Midbrain (tissue), 1 donor: ENCODE data around the gene EPB41L2.
"Not testable (repeated sequence)": the region's sequence is repeated elsewhere in the genome, so short reads cannot be mapped to it uniquely, and the experiment has no call there.

Source experiments
- DNase-seq: peaks from one replicate; lab custom pipeline; 2025; lab: John Stamatoyannopoulos, UW

EPB41L2 gene

GRCh38 chr6:131063028-131063763 lies at the start of gene EPB41L2:
EPB41L2 (minus strand) TSS chr6:131063245; CDS start chr6:130956485, 106,760 bp downstream.
- DNase-seq: peak; percentile 92

GRCh38 chr6:131112249-131112648 lies 49.2 kb upstream of the EPB41L2 start:
- no peak for DNase-seq

GRCh38 chr6:131107151-131107550 lies 44.1 kb upstream of the EPB41L2 start:
- no peak for DNase-seq

GRCh38 chr6:131103901-131104300 lies 40.9 kb upstream of the EPB41L2 start:
- DNase-seq: no peak

GRCh38 chr6:131103296-131103695 lies 40.3 kb upstream of the EPB41L2 start:
- DNase-seq: no peak

- DNase-seq: no peak
Measured at GRCh38 chr6:131101911-131102680, 39.1 kb upstream of the EPB41L2 start.

- DNase-seq: no peak
Measured at GRCh38 chr6:131096786-131097185, 33.7 kb upstream of the EPB41L2 start.

- DNase-seq: no peak
Measured at GRCh38 chr6:131093334-131093733, 30.3 kb upstream of the EPB41L2 start.

GRCh38 chr6:131091944-131092343 lies 28.9 kb upstream of the EPB41L2 start:
- DNase-seq: not testable (repeated sequence)

- not testable (repeated sequence) for DNase-seq
Measured at GRCh38 chr6:131090339-131090738, 27.3 kb upstream of the EPB41L2 start.

GRCh38 chr6:131084982-131085381 lies 21.9 kb upstream of the EPB41L2 start:
- no peak for DNase-seq

- no peak for DNase-seq
Measured at GRCh38 chr6:131083687-131084086, 20.6 kb upstream of the EPB41L2 start.

GRCh38 chr6:131082335-131082734 lies 19.3 kb upstream of the EPB41L2 start:
- no peak for DNase-seq

- DNase-seq: no peak
Measured at GRCh38 chr6:131080084-131080483, 17.0 kb upstream of the EPB41L2 start.

GRCh38 chr6:131073577-131073976 lies 10.5 kb upstream of the EPB41L2 start:
- DNase-seq: no peak

GRCh38 chr6:131070061-131070460 lies 7.0 kb upstream of the EPB41L2 start:
- no peak for DNase-seq

- DNase-seq: no peak
Measured at GRCh38 chr6:131068165-131068564, 5.1 kb upstream of the EPB41L2 start.

GRCh38 chr6:131067521-131067920 lies 4.5 kb upstream of the EPB41L2 start:
- no peak for DNase-seq

- DNase-seq: no peak
Measured at GRCh38 chr6:131065824-131066171, 2.8 kb upstream of the EPB41L2 start.

- no peak for DNase-seq
Measured at GRCh38 chr6:131065112-131065823, 2.2 kb upstream of the EPB41L2 start.

- DNase-seq: no peak
Measured at GRCh38 chr6:131063764-131064272, 773 bp upstream of the EPB41L2 start.

- no peak for DNase-seq
Measured at GRCh38 chr6:131062241-131063027, 611 bp downstream of the EPB41L2 start.
